ENCODE results near the gene KRT23.

GRCh38 chr17:40888196-40888720 is 49.2 kb downstream of the KRT23 start:
- TF ChIP-seq POLR2A (IDR thresholded peaks at IDR 0.05; ENCODE audit: low read length) (no peak), GATA1 (IDR thresholded peaks at IDR 0.05; ENCODE audit: low read depth, low read length) (no peak)
